D721Med (cell line): ENCODE results near the gene ANKRD12.

Source experiments
- DNase-seq: peaks from one replicate; pipeline ENCODE4 v3.0.0; 2011; ENCODE audit warnings: low spot score; ENCODE audit not compliant: insufficient read length
- FAIRE-seq: peaks from 2 replicates; lab custom pipeline; 2011; peaks lifted over from hg19 to GRCh38; lab: Jason Lieb, UNC
- TF ChIP-seq, protein P1 (sequence below): IDR thresholded peaks from 2 replicates; pipeline ENCODE4 v1.5.1; 2012; ENCODE audit warnings: mild to moderate bottlenecking, control low read depth; ENCODE audit not compliant: insufficient read depth; ENCODE audit errors: missing control alignments

The ANKRD12 gene

DNA sequence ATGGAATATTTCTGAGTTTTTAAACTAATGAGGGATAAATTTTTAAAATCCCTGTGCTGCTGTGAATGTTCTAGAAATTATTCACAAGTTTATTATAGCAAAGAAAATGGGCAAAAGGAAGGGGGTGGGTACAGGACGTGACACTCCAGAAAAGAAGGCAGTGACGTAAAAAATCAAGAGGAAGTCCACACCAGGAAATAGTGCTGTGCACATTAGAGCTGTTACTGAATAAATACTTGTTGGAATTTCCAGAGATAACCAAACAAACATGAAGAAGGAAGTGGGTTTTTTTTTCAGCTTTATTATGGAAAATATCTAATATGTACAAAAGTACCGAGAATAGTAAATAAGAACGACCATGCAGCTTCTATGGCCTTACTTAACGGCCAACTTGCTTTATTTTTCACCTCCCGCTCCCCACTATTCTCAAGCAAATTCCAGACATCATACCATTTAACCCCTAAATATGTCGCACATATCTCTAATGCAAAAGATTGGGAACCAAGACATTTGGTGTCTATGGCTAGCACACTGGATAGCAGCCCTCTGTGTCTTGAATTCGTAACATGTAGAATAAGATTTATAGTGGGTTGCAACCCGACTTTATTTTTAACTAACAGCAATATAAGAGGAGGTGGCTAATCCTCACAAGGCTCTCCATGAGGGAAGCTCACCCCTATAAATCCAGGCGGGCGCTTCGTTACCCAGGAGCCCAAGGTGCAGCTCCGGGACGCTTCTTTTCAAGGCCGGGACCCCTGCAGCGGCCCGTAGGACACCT, 34.7 kb upstream of the ANKRD12 start:
- DNase-seq (no peak), FAIRE-seq (no peak)
- TF ChIP-seq, protein P1, sequence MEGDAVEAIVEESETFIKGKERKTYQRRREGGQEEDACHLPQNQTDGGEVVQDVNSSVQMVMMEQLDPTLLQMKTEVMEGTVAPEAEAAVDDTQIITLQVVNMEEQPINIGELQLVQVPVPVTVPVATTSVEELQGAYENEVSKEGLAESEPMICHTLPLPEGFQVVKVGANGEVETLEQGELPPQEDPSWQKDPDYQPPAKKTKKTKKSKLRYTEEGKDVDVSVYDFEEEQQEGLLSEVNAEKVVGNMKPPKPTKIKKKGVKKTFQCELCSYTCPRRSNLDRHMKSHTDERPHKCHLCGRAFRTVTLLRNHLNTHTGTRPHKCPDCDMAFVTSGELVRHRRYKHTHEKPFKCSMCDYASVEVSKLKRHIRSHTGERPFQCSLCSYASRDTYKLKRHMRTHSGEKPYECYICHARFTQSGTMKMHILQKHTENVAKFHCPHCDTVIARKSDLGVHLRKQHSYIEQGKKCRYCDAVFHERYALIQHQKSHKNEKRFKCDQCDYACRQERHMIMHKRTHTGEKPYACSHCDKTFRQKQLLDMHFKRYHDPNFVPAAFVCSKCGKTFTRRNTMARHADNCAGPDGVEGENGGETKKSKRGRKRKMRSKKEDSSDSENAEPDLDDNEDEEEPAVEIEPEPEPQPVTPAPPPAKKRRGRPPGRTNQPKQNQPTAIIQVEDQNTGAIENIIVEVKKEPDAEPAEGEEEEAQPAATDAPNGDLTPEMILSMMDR = no peak

DNA sequence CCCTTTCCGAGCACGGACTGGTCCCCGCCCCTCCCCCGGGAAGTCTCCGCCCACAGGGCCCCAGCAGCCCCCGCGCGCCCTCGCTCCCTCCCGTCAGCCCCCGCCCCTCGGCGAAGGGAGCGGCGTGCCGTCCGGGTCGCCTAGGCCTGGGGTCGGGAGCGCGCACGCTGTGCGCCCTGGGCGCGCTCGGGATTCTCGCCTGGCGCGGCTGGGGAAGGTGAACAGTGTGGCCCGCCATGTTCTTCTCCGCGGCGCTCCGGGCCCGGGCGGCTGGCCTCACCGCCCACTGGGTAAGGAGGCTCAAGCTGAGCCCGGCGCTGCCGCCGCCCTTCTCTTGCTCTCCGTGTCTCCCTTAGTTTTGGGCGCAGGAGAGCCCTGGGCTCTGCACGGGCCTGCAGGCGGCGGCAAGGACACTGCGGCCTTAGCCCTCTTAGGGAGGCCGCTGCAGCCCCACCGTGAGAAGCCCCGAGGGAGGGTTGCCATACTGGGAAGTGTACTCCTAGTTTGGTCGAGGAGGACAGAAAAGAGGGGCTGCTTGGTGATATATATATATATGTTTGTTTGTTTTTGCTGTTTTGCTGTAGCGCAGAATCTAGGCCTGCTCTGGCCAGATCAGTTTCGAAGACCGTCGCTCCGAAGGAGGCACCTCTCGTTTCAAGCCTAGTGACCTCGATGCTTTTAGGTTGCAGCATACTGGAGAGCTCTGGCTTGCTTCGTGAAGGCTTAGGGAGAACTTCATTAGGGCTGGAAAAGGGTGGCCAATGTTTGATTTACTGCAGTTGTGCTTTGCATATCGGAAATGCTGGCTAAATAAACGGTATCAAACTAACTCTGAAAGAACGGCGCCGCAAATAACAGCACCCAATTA, 33.8 kb upstream of the ANKRD12 start, which contains the start of gene NDUFV2:
TSS of gene NDUFV2 (plus strand) at position 192 of the 868 bp plus-strand sequence. CDS start at position 237, 45 bp downstream.
- peak; percentile 93 for DNase-seq
- TF ChIP-seq, protein P1 = no peak
- FAIRE-seq = peak; percentile 61

GRCh38 chr18:9103376-9103873, 33.2 kb upstream of the ANKRD12 start:
- TF ChIP-seq, protein P1 = peak; percentile 16
- no peak for DNase-seq
- peak; percentile 77 for FAIRE-seq

DNA sequence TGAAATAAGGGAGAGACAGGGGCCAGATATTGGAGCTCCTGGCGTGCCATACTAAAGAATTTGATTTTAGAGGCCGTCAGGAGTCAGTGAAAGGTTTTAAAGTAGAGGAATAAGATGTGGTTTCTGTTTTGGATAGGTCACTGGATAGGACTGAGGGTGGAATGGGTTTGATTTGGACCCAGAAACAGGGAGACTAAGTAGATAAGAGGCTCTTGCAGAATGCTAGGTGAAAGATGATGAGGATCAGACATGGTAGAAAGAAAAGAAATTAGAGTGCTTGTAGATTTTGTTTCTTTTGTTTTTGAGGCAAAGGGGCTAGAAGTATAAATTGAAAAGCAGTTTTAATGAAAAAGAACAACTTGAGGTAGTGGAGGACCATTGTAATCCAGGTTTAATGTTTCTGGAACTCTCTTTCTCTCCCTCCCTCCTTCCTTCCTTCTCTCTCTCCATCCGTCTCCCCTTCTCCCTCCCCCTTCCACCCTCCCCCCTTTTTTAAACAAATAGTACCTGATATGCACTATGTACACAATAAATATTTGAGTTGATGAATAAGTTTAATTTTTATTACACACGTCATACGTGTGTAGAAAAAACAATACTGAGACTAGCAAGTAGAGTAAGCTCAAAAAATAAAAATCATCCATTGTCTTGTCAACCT, 32.2 kb upstream of the ANKRD12 start:
- DNase-seq (no peak), FAIRE-seq (peak; percentile 6)
- TF ChIP-seq, protein P1 = no peak

DNA sequence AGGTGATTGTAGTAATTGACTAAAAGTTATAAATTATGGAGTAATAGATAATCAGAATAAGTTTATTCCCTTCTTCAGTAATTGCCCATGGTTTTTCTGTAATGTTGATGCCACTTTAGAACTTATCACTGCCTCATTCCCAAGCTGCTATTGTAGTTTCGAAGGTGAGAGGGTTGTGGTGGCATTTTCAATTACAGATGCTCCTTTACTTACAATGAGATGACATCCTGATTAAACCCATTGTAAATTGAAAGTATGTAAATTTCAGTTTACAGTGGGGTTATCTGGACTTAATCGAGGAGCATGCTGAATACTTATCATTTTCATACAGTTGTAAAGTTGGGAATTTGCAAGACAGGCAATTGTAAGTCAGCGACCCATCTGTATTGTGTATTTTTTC, 31.2 kb upstream of the ANKRD12 start:
- peak; percentile 84 for FAIRE-seq
- DNase-seq = no peak
- TF ChIP-seq, protein P1 = no peak

DNA sequence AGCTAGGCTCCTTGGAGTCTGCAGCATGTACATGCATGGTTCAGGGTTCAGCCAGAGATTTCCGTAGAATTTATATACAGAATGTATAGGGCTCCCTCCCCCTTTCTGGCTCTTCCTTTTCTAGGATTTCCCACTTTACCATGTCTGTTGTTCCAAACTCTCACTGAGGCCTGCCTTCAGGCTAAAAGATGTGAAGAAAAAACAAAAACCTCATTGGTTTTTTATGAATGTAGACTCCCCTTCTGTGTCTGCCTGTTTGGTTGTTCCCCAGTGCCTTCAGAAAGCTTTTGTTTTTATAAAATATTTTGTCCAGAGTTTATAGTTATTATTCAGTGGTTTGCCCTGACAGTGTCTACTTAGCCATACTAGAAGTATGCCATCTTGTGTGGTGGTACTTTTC, 30.5 kb upstream of the ANKRD12 start:
- DNase-seq (no peak), FAIRE-seq (peak; percentile 6)
- TF ChIP-seq, protein P1 = no peak
